DND-41 (cell line): ENCODE measurements around the gene ZFP62.

Source experiments
- EZH2 ChIP-seq: IDR thresholded peaks from 3 replicates; pipeline ENCODE4 v1.6.1; 2012; ENCODE audit warnings: borderline replicate concordance, low read depth, mild to moderate bottlenecking, moderate library complexity, low read length, inconsistent platforms; ENCODE audit not compliant: severe bottlenecking
- TF ChIP-seq, protein P1 (sequence below): IDR thresholded peaks from 2 replicates; pipeline ENCODE4 v1.5.1; 2012; ENCODE audit warnings: borderline replicate concordance, low read length, moderate library complexity, mild to moderate bottlenecking; ENCODE audit not compliant: poor library complexity, severe bottlenecking; ENCODE audit errors: extremely low read depth

DNA sequence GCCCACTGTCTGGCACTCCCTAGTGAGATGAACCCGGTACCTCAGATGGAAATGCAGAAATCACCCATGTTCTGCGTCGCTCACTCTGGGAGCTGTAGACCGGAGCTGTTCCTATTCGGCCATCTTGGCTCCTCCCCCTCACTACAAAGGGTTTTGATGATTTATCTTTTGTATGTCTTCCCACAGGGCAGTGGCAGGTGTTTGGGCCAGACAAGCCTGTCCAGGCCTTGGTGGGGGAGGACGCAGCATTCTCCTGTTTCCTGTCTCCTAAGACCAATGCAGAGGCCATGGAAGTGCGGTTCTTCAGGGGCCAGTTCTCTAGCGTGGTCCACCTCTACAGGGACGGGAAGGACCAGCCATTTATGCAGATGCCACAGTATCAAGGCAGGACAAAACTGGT is 47.3 kb upstream of the ZFP62 start:
- TF ChIP-seq, protein P1, sequence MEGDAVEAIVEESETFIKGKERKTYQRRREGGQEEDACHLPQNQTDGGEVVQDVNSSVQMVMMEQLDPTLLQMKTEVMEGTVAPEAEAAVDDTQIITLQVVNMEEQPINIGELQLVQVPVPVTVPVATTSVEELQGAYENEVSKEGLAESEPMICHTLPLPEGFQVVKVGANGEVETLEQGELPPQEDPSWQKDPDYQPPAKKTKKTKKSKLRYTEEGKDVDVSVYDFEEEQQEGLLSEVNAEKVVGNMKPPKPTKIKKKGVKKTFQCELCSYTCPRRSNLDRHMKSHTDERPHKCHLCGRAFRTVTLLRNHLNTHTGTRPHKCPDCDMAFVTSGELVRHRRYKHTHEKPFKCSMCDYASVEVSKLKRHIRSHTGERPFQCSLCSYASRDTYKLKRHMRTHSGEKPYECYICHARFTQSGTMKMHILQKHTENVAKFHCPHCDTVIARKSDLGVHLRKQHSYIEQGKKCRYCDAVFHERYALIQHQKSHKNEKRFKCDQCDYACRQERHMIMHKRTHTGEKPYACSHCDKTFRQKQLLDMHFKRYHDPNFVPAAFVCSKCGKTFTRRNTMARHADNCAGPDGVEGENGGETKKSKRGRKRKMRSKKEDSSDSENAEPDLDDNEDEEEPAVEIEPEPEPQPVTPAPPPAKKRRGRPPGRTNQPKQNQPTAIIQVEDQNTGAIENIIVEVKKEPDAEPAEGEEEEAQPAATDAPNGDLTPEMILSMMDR, result no peak
- no peak for TF ChIP-seq EZH2
